HG02885 (cell line): ENCODE data around the gene CCDC152.
"Not testable (repeated sequence)": the region's sequence is repeated elsewhere in the genome, so short reads cannot be mapped to it uniquely, and the experiment has no call there.

Experiments
- ATAC-seq: cut with Tn5 transposase; IDR thresholded peaks from one replicate; pipeline ENCODE4 v1.9.1; 2021; ENCODE audit warnings: mild to moderate bottlenecking; ENCODE audit not compliant: unreplicated experiment, poor library complexity

CCDC152 gene, protein sequence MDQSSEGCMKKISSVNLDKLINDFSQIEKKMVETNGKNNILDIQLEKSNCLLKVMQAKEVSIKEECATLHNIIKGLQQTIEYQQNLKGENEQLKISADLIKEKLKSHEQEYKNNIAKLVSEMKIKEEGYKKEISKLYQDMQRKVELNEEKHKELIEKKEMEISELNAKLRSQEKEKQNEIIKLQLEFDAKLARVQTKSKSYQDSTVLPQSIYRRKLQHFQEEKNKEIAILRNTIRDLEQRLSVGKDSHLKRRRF

DNA sequence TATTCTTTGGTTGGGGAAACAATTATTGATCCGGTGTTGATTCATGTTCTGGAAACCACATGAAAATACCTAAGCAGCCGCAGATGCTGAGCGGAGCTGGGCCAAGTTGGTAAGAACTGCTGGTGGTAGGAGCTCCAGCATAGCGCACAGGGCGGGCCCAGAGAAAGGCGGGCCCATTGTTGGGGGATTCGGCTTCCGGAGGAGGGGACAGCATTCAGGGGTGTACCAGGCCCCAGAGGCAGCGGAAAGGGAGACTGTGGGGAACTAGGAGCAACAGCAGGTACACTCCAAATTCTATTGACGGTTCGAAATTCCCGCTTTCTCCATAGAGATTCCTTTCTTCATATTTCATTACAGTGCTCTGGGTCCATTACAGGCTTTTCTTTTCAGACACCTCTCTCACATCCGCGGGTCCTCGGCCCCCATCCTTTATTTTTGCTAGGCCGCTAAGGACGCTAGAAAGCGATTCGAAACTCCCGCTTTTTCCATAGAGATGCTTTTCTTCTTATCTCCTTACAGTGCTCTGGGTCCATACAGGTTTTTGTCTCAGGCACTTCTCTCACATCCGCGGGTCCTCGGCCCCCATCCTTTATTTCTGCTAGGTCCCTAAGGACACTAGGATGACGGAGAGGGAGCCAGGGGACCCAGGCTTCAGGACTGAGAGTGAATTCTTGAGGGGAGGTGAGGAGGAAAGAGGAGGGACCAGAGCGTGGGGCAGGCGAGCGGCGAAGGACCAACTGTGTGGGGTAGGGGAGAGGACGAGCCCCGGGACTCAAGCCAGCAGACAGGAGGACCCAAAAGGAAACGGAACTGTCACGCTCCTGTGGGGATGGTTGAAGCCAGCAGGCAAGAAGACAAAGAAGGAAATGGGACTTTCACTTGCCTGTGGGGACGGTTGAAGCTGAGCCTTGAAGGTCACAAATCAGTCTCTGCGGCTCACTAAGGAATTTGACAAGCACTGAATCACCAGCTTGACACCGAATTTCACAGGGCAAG lies at the start of gene CCDC152:
CCDC152 (plus strand) TSS at position 213 of the 996 bp plus-strand sequence. CDS start 2,304 bp downstream, outside the sequence.
- peak; percentile 82 for ATAC-seq

DNA sequence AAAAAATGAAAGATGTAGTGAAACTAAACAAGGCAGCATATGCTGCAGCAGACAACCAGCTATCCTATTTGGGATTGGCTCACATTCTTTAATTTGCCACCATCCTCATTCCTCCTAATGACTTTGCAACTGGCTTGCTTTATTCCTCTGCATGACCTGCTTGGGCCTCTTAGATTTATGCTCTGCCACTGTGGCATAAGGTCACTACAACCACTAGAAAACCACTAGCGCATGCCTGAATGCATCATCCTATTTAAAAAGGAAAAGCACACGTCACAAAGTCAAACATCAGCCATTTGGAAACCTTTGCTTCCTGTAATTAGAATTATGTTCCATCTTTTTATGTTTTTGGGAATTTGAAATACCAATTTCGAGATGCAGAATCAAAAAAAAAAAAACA lies 40.8 kb upstream of the CCDC152 start:
- no peak for ATAC-seq

DNA sequence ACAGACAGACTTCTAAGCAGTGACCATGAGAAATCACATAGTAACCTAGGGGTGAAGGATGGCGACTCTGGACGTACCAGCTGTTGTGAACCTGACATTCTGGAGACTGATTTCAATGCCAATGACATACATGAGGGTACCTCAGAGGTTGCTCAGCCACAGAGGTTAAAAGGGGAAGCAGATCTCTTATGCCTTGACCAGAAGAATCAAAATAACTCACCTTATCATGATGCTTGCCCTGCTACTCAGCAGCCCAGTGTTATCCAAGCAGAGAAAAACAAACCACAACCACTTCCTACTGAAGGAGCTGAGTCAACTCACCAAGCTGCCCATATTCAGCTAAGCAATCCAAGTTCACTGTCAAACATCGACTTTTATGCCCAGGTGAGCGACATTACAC lies 38.0 kb upstream of the CCDC152 start:
- ATAC-seq: peak; percentile 85

DNA sequence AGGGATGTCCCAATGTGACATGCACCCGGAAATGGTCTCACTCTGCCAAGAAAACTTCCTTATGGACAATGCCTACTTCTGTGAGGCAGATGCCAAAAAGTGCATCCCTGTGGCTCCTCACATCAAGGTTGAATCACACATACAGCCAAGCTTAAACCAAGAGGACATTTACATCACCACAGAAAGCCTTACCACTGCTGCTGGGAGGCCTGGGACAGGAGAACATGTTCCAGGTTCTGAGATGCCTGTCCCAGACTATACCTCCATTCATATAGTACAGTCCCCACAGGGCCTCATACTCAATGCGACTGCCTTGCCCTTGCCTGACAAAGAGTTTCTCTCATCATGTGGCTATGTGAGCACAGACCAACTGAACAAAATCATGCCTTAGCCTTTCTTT lies 37.6 kb upstream of the CCDC152 start:
- ATAC-seq: no peak

DNA sequence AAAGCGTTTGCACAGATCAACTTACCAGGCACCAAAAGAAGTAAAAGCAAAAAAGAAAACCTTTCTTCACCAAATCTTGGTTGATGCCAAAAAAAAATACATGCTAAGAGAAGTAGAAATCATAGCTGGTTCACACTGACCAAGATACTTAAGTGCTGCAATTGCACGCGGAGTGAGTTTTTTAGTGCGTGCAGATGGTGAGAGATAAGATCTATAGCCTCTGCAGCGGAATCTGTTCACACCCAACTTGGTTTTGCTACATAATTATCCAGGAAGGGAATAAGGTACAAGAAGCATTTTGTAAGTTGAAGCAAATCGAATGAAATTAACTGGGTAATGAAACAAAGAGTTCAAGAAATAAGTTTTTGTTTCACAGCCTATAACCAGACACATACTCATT lies 36.4 kb upstream of the CCDC152 start:
- no peak for ATAC-seq

DNA sequence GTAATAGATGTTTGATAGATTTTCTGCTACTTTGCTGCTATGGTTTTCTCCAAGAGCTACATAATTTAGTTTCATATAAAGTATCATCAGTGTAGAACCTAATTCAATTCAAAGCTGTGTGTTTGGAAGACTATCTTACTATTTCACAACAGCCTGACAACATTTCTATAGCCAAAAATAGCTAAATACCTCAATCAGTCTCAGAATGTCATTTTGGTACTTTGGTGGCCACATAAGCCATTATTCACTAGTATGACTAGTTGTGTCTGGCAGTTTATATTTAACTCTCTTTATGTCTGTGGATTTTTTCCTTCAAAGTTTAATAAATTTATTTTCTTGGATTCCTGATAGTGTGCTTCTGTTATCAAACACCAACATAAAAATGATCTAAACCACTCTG lies 35.1 kb upstream of the CCDC152 start:
- ATAC-seq: no peak

DNA sequence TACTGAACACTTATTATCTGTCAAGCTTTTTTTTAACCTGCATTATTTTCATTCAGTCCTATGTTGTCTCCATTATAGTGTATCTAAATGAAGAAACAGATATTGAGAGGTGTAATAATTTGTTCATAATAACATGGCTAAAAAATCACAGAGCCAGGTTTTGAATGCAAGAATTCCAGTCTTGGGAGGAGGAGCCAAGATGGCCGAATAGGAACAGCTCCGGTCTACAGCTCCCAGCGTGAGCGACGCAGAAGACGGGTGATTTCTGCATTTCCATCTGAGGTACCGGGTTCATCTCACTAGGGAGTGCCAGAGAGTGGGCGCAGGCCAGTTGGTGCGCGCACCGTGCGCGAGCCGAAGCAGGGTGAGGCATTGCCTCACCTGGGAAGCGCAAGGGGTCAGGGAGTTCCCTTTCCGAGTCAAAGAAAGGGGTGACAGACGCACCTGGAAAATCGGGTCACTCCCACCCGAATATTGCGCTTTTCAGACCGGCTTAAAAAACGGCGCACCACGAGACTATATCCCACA lies 22.0 kb upstream of the CCDC152 start:
- ATAC-seq: not testable (repeated sequence)

DNA sequence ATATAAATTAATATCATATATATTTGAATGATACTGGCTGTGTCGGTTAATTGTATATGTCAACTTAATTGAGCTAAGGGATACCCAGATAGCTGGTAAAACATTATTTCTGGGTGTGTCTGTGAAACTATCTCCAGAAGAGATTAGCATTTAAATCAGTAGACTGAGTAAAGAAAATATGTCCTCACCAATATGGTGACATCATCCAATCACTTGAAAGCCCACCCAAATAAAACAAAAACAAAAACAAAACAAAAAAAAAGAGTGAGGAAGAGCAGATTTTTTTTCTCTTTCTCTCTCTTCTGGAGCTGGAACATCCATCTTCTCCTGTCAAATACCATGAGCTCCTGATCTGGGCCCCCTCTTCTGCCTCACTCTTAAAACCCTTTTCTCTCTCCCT lies 15.7 kb upstream of the CCDC152 start:
- ATAC-seq: no peak

DNA sequence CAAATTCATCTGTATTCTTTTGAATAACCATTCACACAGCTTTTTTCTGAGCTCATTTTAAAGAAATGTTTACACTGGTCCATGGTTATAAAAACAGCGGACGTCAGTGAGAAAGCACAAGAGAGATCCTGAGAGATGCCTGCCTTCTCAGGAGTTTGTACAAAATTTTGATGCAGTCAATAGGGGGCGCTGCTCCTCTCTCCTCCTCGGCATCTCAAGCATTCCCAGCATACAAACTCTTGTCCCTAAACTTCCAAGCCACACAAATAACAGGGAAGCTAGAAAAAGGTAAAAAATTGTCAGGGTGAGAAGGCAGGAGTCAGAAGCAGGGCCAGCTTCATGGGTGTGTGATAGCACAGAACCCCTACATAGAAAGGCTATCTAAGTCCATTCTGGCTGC lies 11.2 kb upstream of the CCDC152 start:
- no peak for ATAC-seq

DNA sequence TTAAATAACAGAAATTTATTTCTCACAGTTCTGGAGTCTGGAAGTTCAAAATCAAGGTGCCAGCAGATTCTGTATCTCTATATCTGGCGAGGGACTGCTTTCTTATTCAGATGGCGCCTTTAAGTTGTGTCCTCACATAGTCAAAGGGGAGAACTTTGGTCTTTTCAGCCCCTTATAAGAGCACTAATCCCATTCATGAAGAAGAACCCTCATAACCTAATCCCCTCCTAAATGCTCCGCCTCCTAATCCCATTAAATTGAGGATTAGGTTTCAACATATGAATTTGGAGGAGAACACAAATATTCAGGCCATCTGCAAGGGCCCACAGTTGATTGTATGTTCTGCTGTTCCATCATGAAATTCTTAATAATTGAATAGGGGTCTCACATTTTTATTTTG lies 10.8 kb upstream of the CCDC152 start:
- ATAC-seq: no peak

DNA sequence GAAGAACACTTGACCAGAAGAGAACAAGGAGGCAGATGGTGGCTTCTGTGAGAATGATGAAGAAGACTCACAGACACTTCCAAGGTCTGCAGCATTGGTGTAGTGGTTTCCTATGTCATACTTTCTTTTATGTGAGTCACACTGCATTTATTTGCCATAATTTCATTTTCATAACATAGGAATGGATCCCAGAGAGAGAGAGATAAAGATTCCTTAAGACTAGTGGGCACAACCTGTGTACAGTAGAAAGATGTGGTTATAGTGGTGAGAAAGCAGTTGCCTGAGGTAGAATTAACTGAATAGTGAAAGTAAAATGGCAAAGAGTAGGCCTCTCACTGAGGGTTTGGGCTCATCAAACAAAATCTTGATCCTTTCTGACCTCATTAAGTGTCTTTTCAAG lies 7.6 kb upstream of the CCDC152 start:
- no peak for ATAC-seq

DNA sequence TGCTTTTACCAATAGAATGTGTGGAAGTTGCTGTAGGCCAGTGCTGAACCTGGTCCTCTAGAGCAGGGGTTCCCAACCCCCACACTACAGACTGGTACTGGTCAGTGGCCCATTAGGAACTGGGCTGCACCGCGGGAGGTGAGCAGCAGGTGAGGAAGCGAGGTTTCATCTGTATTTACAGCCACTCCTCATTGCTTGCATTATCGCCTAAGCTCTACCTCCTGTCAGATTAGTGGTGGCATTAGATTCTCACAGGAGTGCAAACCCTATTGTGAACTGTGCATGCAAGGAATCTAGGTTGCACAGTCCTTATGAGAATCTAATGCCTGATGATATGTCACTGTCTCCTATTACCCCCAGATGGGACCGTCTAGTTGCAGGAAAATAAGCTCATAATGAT lies 6.1 kb upstream of the CCDC152 start:
- no peak for ATAC-seq

DNA sequence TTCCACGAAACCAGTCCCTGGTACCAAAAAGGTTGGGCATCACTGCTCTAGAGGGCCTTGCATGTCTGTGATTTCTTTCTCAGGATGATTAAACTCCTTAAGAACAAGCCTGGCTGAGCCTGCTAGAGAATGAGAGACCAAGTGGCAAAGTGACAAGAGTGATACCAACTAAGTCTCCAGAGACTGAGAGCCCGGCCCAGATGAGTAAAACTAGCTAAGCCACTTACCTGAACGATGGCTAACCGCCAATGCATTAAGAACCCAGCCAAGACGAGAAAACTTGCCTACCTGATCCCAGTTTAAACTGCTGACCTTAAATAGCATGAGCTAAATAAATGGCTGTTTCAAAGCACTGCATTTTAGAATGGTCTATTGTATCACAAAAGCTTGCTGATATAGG lies 5.6 kb upstream of the CCDC152 start:
- no peak for ATAC-seq

DNA sequence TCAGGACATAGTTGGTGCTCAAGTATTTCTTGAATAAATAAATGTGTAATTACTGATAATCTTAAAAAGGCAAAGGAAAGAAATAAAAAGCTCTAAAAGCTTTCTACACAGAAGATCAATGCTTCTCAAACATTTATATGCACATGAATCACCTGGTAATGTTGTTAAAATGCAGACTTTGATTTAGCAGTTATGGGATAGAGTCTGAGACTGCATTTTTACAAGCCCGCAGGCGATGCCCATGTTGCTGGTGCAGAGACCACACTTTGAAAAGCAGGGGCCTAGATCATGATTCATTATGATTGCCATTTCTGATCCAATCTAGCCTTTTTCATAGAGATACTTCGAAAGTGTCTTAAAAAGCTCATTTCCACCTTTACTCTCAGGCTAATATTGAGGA lies 3.5 kb upstream of the CCDC152 start:
- ATAC-seq: no peak

DNA sequence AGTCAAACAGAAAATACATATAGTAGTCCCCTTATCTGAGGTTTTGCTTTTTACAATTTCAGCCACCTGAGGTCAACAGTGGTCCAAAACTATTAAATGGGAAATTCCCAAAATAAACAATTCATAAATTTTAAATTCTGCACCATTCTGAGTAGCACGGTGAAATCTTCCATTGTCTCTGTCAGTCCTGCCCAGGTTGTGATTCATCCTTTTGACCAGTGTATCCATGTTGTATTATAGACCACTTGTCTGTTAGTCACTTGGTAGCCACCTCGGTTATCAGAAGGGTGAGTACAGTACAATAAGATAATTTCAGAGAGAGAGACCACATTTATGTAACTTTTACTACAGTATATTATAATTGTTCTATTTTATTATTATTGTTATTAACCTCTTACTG lies 2.8 kb downstream of the CCDC152 start:
- no peak for ATAC-seq

DNA sequence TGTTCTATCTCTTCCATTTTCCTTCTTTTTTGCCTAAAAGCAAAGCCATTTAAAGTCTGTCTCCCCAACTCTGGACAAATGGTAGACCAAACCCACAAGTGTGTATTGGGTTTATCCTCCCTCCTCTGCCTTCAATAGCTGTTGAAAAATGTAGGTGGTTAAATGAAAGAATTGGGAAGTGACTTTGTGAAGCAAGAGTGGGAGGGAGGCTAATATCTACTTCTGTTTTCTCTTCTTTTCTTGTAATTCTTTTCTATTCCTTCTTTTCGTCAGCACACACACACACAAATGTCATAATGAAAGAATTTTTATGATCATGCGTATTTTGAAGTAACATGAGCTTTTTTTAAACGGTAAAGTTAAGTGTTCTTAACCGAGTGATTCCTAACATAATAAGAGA lies 3.8 kb downstream of the CCDC152 start:
- no peak for ATAC-seq

DNA sequence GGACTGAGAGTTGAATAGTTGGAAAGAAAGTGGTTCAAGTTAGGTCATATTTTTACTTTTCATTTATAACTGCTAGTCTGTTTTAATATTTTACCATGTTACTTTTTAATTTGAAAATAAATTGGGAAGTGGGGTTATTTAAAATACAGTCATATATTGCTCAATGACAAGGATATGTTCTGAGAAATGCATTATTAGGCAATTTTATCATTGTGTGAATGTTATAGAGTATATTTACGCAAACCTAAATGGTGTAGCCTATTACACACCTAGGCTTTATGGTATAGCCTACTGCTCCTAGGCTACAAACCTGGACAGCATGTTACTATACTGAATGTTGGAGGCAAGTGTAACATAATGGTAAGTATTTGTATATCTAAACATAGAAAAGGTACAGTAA lies 5.2 kb downstream of the CCDC152 start:
- no peak for ATAC-seq

DNA sequence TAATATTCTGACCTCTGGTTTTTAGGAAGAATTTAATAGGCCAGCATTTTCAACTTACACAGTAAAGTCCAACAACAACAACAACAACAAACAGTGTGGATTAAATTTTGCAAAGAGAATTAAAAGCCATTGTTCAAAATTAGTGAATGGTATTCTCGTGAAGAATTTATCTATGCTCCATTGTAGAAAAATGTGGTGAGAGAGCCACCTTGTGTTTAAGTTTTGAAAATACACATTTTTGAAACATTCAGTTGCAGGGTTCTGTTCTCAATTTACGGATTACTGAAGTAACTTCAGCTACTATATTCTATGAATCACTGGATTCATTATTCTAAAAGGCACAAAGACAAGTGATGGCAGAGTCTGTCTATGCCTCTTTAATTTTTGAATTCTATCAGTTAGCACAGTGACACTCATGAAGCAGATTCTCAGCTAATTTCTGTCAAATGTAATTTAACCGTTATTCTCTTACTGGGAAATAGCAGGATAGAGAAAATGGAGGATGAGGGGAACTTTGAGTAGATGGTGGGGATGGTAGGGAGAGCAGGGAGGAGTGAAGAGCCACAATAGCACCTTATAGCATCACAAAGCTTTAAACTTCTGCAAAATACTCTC lies 11.0 kb downstream of the CCDC152 start:
- peak; percentile 76 for ATAC-seq

DNA sequence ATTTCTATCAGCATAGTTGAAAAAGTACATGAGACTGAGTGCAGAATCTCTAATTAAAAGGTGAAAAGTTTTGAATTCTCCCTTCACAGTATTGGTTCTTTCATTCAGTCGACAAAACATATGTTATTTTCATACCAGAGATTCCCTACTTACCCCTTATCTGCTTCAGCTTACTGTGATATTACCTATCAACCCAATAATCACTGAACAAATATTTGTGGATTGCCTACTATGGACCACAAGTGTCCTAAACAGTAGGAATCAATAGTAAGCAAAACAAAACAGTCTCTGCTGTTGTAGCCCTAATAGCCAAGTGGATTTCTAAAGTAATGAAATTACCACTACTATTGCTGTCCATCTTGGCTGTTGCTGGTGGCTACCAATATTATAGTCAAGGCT lies 11.5 kb downstream of the CCDC152 start:
- ATAC-seq: no peak

DNA sequence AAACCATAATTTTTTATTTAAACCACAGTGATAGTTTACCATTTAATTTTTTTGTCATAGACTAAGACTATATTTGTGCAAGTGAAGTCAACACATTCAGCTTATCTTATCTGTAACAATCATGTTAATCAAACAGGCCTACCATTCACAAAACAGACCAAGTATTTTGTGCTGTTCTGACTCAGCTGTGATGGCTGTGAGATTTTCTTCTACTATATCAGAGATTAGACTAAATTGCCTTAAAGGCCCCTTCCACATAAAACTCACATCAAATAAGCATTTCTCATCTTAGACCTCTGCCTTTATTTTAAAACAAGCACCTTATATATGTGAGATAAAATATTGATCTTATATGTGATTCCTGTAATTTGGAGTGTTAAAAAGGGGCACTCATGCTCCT lies 13.4 kb downstream of the CCDC152 start:
- no peak for ATAC-seq
